Thyroid gland (tissue), 4 donors: ENCODE data around the gene SP5. TPM values are rescaled to one million over a fixed set of nuclear protein-coding genes. Genes with fewer than 3 reads are reported as not detected.

ENCODE experiments used
- DNase-seq, 2 donors: peaks; one replicate each; pipeline ENCODE4 v3.0.0-alpha.2; 2019
- H3K27ac ChIP-seq, 3 donors: fragments of 200-600 bp; sonication (generic); 1 replicate in 2 of 3; 2 replicates in 1 of 3; pipeline ENCODE4 v1.5.1; 2016 to 2019; ENCODE audit warnings: mild to moderate bottlenecking in 1 of 3, moderate library complexity in 1 of 3
- H3K27me3 ChIP-seq: fragments of 200-600 bp; sonication (generic); one replicate; pipeline ENCODE4 v1.5.1; 2019
- H3K36me3 ChIP-seq, 2 donors: fragments of 200-600 bp; sonication (generic); one replicate each; pipeline ENCODE4 v1.5.1; 2016 to 2019
- H3K4me1 ChIP-seq, 2 donors: fragments of 200-600 bp; sonication (generic); one replicate each; pipeline ENCODE4 v1.5.1; 2017 to 2019
- H3K4me3 ChIP-seq, 3 donors: fragments of 200-600 bp; sonication (generic); replicated peaks in 1 of 3; 1 replicate in 2 of 3; 2 replicates in 1 of 3; pipeline ENCODE4 v1.5.1; 2016; ENCODE audit warnings: mild to moderate bottlenecking in 1 of 3
- H3K9me3 ChIP-seq: fragments of 200-600 bp; sonication (generic); one replicate; pipeline ENCODE4 v1.5.1; 2017
- POLR2A ChIP-seq, 2 donors: fragments of 450-650 bp; IDR thresholded peaks; one replicate each; pipeline ENCODE4 v1.6.1; 2017; ENCODE audit warnings: antibody characterized with exemption in 2 of 2, mild to moderate bottlenecking in 2 of 2, moderate library complexity in 1 of 2
- WGBS, 2 donors: methylation state at CpG; one replicate each; pipeline ENCODE4 v1.1.5; 2017; 5-methylcytosine and 5-hydroxymethylcytosine counted together
- intact Hi-C: fragments of 100-400 bp; cut with DNase I; formaldehyde crosslinking; loops from one replicate; pipeline ENCODE4 v1.15.1; 2023
- total RNA-seq, 4 donors: library from RNA; depleted of rRNA; stranded (reverse); fragments of >200 nt; gene quantifications; one replicate each; pipeline ENCODE4 v1.2.3, GENCODE V29; 2016
- TF ChIP-seq, protein P1 (sequence below), 6 experiments: fragments of 200-600 bp in 3 of 6; fragments of 450-650 bp in 3 of 6; sonication (generic) in 3 of 6; IDR thresholded peaks; one replicate each; pipeline ENCODE4 v1.5.1; 2016 to 2019; ENCODE audit warnings: antibody characterized with exemption in 6 of 6, mild to moderate bottlenecking in 2 of 6, inconsistent platforms in 1 of 6, moderate library complexity in 1 of 6

The SP5 gene
- total RNA-seq, 4 donors from 2014 or later = 0.56 TPM; not detected in 3

DNA sequence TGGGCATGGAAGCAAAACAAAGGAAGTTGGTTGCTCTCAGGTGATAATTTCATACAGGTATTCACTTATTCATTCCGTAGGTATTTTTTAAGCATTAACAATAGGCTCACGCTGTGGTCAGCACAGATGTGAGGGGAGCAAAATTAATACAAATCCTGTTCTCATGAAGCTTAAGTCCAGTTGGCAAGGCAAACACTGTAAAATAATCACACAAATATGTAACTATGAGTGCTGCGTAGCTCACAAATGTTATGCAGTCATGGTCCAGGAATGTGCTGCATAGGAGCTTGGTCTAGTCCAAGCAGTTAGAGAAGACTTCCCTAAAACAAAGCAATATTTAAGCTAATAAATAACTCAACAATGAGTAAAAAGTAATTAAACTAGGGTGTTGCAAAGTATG, 23.9 kb downstream of the SP5 start:
- Histone ChIP-seq H3K9me3 (no peaks in the 10 kb centered on the region), H3K36me3 (no peaks in the 10 kb centered on the region), H3K4me1 (no peaks in the 10 kb centered on the region), H3K27ac (no peak overlapping the region), H3K27me3 (no peaks in the 10 kb centered on the region), H3K4me3 (no peak overlapping the region)
- WGBS, 2 donors = 80 to 91% methylated on average over 3 of the region's 3 CpGs
- DNase-seq = no peak
- no peak for TF ChIP-seq POLR2A (IDR thresholded peaks at IDR 0.05)
- TF ChIP-seq, protein P1, sequence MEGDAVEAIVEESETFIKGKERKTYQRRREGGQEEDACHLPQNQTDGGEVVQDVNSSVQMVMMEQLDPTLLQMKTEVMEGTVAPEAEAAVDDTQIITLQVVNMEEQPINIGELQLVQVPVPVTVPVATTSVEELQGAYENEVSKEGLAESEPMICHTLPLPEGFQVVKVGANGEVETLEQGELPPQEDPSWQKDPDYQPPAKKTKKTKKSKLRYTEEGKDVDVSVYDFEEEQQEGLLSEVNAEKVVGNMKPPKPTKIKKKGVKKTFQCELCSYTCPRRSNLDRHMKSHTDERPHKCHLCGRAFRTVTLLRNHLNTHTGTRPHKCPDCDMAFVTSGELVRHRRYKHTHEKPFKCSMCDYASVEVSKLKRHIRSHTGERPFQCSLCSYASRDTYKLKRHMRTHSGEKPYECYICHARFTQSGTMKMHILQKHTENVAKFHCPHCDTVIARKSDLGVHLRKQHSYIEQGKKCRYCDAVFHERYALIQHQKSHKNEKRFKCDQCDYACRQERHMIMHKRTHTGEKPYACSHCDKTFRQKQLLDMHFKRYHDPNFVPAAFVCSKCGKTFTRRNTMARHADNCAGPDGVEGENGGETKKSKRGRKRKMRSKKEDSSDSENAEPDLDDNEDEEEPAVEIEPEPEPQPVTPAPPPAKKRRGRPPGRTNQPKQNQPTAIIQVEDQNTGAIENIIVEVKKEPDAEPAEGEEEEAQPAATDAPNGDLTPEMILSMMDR (IDR thresholded peaks at IDR 0.05) = no peak
- intact Hi-C loops = no loop called here

DNA sequence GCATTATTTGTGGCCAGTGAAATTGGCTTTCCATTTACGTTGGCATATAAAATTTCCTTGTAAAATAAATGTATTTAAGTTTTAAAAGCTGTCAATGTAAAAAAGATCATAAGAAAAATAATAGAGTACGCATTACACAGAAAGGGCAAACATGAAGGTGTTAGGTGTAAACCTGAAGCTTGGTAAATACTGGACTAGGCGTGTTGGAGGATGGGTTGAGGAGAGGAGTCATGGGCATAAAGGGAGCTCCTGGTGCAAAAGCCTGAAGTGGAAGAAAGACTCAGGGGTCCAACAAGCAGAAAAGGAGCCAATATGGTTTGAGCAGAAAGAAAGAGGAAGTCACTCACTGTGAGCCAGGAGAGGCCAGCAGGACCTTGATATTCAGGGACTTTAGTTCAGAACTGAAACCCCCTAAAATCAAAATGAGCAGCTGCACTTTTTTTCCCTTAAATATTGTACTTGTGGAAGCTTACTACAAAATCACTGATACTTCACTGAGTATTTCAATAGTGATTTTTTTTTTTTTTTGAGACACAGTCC, 24.4 kb downstream of the SP5 start:
- H3K9me3 ChIP-seq = no peaks in the 10 kb centered on the region
- H3K36me3 ChIP-seq = no peaks in the 10 kb centered on the region
- H3K4me3 ChIP-seq = no peak overlapping the region
- no peaks in the 10 kb centered on the region for H3K27me3 ChIP-seq
- no peak for DNase-seq
- no peaks in the 10 kb centered on the region for H3K4me1 ChIP-seq
- WGBS, 2 donors = 87 to 90% methylated on average over 3 of the region's 3 CpGs
- intact Hi-C loops = no loop called here
- H3K27ac ChIP-seq = no peak overlapping the region
- no peak for TF ChIP-seq POLR2A (IDR thresholded peaks at IDR 0.05)

- H3K9me3 ChIP-seq = no peaks in the 10 kb centered on the region
- no peaks in the 10 kb centered on the region for H3K27me3 ChIP-seq
- H3K27ac ChIP-seq = no peak overlapping the region
- no peak for DNase-seq
- H3K36me3 ChIP-seq = no peaks in the 10 kb centered on the region
- no peak overlapping the region for H3K4me3 ChIP-seq
- TF ChIP-seq POLR2A (IDR thresholded peaks at IDR 0.05) = no peak
- TF ChIP-seq, protein P1 (IDR thresholded peaks at IDR 0.05) = no peak
- 79 to 91% methylated on average over 4 of the region's 4 CpGs for WGBS, 2 donors
- no peaks in the 10 kb centered on the region for H3K4me1 ChIP-seq
- intact Hi-C loops = no loop called here
These were observed 25.5 kb downstream of the SP5 start for GRCh38 chr2:170740660-170741059.

GRCh38 chr2:170742000-170742399, 26.9 kb downstream of the SP5 start:
- H3K9me3 ChIP-seq = no peaks in the 10 kb centered on the region
- TF ChIP-seq POLR2A (IDR thresholded peaks at IDR 0.05) = no peak
- TF ChIP-seq, protein P1 (IDR thresholded peaks at IDR 0.05) = no peak
- no peak overlapping the region for H3K4me3 ChIP-seq
- intact Hi-C loops = no loop called here
- H3K27ac ChIP-seq = no peak overlapping the region
- no peaks in the 10 kb centered on the region for H3K4me1 ChIP-seq
- DNase-seq = no peak
- no peaks in the 10 kb centered on the region for H3K27me3 ChIP-seq
- WGBS, 2 donors = 78 to 93% methylated on average over 3 of the region's 3 CpGs
- H3K36me3 ChIP-seq = no peaks in the 10 kb centered on the region

GRCh38 chr2:170742896-170743529, 27.9 kb downstream of the SP5 start:
- H3K36me3 ChIP-seq = no peaks in the 10 kb centered on the region
- 78 to 85% methylated on average over 6 of the region's 6 CpGs for WGBS, 2 donors
- H3K4me3 ChIP-seq = no peak overlapping the region
- no peak for DNase-seq
- H3K4me1 ChIP-seq = no peaks in the 10 kb centered on the region
- intact Hi-C loops = no loop called here
- TF ChIP-seq, protein P1 (IDR thresholded peaks at IDR 0.05) = no peak
- TF ChIP-seq POLR2A (IDR thresholded peaks at IDR 0.05) = no peak
- H3K27ac ChIP-seq = no peak overlapping the region
- no peaks in the 10 kb centered on the region for H3K27me3 ChIP-seq
- no peaks in the 10 kb centered on the region for H3K9me3 ChIP-seq
